ENCODE results near the gene ZWILCH. TPM values are rescaled to one million over a fixed set of nuclear protein-coding genes. Genes with fewer than 3 reads are reported as not detected.

Gene ZWILCH
- total and polyA plus RNA-seq, 2 experiments from 2014 or later: 51.0 to 64.1 TPM

DNA sequence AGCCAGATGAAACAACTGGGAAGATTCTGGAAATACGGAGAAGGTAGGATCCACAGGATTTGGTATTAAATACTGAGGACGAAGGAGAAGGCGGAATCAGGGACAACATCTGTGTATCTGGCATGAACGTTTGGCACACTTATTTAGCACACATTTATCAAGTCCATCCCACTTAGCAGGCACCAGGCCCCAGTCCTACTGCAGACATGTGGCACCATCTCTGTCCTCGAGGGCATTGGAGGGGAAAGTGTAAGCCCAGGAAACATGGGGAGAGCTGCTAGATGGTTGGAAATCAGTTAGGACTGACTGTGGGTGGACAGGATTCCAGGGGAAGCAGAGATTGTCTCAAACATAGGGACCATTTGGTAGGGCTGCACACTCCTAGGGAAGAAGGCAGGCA is 89.7 kb downstream of the ZWILCH start:
- peaks cover 1% of the 10 kb centered on the region; the same call in 2 of the 3 replicates for H3K4me1 Mint-ChIP-seq
- ATAC-seq (no peak), DNase-seq (ENCODE audit: low spot score) (no peak)
- no peak overlapping the region for H2AFZ ChIP-seq
- H3K27me3 ChIP-seq (ENCODE audit: insufficient read depth): no peaks in the 10 kb centered on the region
- no peaks in the 10 kb centered on the region for H3K9me2 ChIP-seq (ENCODE audit: insufficient read depth)
- H3K27me3 Mint-ChIP-seq (ENCODE audit: insufficient read depth, low read depth, poor library complexity): peaks cover 13% of the 10 kb centered on the region
- TF ChIP-seq, protein P1, sequence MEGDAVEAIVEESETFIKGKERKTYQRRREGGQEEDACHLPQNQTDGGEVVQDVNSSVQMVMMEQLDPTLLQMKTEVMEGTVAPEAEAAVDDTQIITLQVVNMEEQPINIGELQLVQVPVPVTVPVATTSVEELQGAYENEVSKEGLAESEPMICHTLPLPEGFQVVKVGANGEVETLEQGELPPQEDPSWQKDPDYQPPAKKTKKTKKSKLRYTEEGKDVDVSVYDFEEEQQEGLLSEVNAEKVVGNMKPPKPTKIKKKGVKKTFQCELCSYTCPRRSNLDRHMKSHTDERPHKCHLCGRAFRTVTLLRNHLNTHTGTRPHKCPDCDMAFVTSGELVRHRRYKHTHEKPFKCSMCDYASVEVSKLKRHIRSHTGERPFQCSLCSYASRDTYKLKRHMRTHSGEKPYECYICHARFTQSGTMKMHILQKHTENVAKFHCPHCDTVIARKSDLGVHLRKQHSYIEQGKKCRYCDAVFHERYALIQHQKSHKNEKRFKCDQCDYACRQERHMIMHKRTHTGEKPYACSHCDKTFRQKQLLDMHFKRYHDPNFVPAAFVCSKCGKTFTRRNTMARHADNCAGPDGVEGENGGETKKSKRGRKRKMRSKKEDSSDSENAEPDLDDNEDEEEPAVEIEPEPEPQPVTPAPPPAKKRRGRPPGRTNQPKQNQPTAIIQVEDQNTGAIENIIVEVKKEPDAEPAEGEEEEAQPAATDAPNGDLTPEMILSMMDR (conservative IDR thresholded peaks at IDR 0.05; ENCODE audit: low read depth in 2 of 2): no peak
- TF ChIP-seq, protein P2, sequence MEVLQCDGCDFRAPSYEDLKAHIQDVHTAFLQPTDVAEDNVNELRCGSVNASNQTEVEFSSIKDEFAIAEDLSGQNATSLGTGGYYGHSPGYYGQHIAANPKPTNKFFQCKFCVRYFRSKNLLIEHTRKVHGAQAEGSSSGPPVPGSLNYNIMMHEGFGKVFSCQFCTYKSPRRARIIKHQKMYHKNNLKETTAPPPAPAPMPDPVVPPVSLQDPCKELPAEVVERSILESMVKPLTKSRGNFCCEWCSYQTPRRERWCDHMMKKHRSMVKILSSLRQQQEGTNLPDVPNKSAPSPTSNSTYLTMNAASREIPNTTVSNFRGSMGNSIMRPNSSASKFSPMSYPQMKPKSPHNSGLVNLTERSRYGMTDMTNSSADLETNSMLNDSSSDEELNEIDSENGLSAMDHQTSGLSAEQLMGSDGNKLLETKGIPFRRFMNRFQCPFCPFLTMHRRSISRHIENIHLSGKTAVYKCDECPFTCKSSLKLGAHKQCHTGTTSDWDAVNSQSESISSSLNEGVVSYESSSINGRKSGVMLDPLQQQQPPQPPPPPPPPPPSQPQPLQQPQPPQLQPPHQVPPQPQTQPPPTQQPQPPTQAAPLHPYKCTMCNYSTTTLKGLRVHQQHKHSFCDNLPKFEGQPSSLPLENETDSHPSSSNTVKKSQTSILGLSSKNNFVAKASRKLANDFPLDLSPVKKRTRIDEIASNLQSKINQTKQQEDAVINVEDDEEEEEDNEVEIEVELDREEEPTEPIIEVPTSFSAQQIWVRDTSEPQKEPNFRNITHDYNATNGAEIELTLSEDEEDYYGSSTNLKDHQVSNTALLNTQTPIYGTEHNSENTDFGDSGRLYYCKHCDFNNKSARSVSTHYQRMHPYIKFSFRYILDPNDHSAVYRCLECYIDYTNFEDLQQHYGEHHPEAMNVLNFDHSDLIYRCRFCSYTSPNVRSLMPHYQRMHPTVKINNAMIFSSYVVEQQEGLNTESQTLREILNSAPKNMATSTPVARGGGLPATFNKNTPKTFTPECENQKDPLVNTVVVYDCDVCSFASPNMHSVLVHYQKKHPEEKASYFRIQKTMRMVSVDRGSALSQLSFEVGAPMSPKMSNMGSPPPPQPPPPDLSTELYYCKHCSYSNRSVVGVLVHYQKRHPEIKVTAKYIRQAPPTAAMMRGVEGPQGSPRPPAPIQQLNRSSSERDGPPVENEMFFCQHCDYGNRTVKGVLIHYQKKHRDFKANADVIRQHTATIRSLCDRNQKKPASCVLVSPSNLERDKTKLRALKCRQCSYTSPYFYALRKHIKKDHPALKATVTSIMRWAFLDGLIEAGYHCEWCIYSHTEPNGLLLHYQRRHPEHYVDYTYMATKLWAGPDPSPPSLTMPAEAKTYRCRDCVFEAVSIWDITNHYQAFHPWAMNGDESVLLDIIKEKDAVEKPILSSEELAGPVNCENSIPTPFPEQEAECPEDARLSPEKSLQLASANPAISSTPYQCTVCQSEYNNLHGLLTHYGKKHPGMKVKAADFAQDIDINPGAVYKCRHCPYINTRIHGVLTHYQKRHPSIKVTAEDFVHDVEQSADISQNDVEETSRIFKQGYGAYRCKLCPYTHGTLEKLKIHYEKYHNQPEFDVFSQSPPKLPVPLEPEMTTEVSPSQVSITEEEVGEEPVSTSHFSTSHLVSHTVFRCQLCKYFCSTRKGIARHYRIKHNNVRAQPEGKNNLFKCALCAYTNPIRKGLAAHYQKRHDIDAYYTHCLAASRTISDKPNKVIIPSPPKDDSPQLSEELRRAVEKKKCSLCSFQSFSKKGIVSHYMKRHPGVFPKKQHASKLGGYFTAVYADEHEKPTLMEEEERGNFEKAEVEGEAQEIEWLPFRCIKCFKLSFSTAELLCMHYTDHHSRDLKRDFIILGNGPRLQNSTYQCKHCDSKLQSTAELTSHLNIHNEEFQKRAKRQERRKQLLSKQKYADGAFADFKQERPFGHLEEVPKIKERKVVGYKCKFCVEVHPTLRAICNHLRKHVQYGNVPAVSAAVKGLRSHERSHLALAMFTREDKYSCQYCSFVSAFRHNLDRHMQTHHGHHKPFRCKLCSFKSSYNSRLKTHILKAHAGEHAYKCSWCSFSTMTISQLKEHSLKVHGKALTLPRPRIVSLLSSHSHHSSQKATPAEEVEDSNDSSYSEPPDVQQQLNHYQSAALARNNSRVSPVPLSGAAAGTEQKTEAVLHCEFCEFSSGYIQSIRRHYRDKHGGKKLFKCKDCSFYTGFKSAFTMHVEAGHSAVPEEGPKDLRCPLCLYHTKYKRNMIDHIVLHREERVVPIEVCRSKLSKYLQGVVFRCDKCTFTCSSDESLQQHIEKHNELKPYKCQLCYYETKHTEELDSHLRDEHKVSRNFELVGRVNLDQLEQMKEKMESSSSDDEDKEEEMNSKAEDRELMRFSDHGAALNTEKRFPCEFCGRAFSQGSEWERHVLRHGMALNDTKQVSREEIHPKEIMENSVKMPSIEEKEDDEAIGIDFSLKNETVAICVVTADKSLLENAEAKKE (CRISPR knock-in tag; IDR thresholded peaks at IDR 0.05): no peak
- TF ChIP-seq EZH2phosphoT487 (IDR thresholded peaks at IDR 0.05; ENCODE audit: unreplicated experiment) (no peak), EZH2 (IDR thresholded peaks at IDR 0.05; ENCODE audit: low read depth, unreplicated experiment) (no peak), CREB1 (CRISPR knock-in tag; IDR thresholded peaks at IDR 0.05; ENCODE audit: low read depth) (no peak), STAT1 (IDR thresholded peaks at IDR 0.05; ENCODE audit: unreplicated experiment) (no peak), ZNF331 (CRISPR knock-in tag; IDR thresholded peaks at IDR 0.05; ENCODE audit: low read depth) (no peak), POLR2AphosphoS5 (IDR thresholded peaks at IDR 0.05; ENCODE audit: low read depth) (no peak), ZNF114 (CRISPR knock-in tag; IDR thresholded peaks at IDR 0.05) (no peak)
- TF ChIP-seq, protein P3, sequence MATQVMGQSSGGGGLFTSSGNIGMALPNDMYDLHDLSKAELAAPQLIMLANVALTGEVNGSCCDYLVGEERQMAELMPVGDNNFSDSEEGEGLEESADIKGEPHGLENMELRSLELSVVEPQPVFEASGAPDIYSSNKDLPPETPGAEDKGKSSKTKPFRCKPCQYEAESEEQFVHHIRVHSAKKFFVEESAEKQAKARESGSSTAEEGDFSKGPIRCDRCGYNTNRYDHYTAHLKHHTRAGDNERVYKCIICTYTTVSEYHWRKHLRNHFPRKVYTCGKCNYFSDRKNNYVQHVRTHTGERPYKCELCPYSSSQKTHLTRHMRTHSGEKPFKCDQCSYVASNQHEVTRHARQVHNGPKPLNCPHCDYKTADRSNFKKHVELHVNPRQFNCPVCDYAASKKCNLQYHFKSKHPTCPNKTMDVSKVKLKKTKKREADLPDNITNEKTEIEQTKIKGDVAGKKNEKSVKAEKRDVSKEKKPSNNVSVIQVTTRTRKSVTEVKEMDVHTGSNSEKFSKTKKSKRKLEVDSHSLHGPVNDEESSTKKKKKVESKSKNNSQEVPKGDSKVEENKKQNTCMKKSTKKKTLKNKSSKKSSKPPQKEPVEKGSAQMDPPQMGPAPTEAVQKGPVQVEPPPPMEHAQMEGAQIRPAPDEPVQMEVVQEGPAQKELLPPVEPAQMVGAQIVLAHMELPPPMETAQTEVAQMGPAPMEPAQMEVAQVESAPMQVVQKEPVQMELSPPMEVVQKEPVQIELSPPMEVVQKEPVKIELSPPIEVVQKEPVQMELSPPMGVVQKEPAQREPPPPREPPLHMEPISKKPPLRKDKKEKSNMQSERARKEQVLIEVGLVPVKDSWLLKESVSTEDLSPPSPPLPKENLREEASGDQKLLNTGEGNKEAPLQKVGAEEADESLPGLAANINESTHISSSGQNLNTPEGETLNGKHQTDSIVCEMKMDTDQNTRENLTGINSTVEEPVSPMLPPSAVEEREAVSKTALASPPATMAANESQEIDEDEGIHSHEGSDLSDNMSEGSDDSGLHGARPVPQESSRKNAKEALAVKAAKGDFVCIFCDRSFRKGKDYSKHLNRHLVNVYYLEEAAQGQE (IDR thresholded peaks at IDR 0.05; ENCODE audit: unreplicated experiment): no peak
- TF ChIP-seq, protein P4, sequence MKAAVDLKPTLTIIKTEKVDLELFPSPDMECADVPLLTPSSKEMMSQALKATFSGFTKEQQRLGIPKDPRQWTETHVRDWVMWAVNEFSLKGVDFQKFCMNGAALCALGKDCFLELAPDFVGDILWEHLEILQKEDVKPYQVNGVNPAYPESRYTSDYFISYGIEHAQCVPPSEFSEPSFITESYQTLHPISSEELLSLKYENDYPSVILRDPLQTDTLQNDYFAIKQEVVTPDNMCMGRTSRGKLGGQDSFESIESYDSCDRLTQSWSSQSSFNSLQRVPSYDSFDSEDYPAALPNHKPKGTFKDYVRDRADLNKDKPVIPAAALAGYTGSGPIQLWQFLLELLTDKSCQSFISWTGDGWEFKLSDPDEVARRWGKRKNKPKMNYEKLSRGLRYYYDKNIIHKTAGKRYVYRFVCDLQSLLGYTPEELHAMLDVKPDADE (IDR thresholded peaks at IDR 0.05): no peak
- H3F3A ChIP-seq (replicated peaks; ENCODE audit: low read depth): no peaks in the 10 kb centered on the region
- H3K27ac ChIP-seq (ENCODE audit: low read depth): no peak overlapping the region
- H3K4me3 ChIP-seq: no peak overlapping the region
- no peaks in the 10 kb centered on the region for H3K36me3 Mint-ChIP-seq (ENCODE audit: low read depth)
- H4K20me1 ChIP-seq (replicated peaks; ENCODE audit: insufficient read depth): no peaks in the 10 kb centered on the region
- H3K27ac Mint-ChIP-seq: no peak overlapping the region
- no peaks in the 10 kb centered on the region for H3K79me2 ChIP-seq (replicated peaks; ENCODE audit: insufficient read depth)
- no peaks in the 10 kb centered on the region for H3K4me1 ChIP-seq (ENCODE audit: insufficient read depth)
- H3K36me3 ChIP-seq (ENCODE audit: insufficient read depth): no peaks in the 10 kb centered on the region
- no peak overlapping the region for H3K4me2 ChIP-seq
- H3K4me3 Mint-ChIP-seq: no peak overlapping the region
- H3K9me3 Mint-ChIP-seq: no peaks in the 10 kb centered on the region

All from GM23338 (cell line).